AML-193 (cell line): ENCODE data around the gene SLC7A10.

ENCODE experiments used
- DNase-seq, 2 experiments: peaks; one replicate each; lab custom pipeline; 2025; lab: John Stamatoyannopoulos, UW

SLC7A10 gene

DNA sequence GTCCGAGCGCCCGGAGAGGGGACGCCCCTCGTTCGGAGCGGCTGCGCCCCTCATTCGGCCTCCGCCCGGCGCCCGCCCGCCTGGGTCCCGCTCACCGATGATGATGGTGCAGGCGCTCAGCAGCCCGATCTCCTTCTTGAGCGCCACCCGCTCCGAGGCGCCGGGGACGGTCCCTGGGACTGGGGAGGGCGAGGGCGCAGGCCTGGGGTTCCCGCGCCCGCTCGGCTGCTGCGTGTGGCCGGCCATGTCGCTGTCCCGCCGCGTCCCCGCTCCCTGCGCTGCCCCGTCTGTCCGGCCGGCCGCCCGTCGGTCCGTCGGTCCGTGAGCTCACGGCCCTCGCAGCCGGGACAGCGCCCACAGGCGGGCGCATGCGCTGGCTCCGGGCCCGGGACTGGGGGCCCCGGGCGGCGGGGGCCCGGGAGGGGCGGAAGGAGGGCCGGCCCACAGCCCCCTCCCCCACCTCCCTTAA is at the start of gene SLC7A10:
TSS of gene SLC7A10 (minus strand) at position 393 of the 469 bp plus-strand sequence. CDS start at position 246, 147 bp downstream.
- no peak for DNase-seq

- no peak for DNase-seq
Measured at GRCh38 chr19:33274663-33275558, 49.3 kb upstream of the SLC7A10 start.

GRCh38 chr19:33273881-33274662 is 48.4 kb upstream of the SLC7A10 start:
- DNase-seq, result peak; percentile 63 to 78

DNA sequence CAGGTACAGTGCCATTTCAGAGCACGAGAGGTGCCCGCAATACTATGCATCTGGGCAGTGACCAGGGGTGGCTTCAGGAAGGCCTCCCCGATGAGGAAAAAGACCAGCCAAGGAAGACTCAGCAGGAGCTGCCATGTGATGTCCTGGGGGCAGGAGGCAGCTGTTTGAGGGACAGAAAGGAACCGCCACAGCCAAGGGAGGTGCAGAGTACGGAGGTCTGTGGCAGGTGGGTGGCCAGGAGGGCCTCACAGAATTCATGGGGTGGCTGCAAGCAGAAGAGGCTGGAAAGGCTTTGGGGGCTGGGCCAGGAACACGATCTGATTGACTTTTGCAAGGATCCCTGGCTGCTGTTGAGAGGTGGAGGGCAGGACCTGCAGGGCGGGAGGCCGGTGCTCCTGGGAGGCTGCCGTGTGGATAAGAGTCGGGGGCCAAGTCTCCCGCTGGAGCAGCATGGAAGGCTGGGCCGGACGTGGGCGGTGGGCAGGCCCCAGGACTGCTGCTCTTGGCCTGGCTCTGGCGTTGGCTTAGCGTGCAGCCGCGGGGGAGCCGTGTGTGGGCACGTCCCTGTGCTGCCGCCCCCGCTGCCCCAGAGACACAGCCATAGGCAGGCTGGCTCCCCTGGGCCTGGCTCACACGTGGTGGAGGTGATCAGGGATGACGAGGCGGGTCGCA is 47.6 kb upstream of the SLC7A10 start:
- no peak for DNase-seq

- DNase-seq, result no peak
Measured at GRCh38 chr19:33271246-33272021, 45.8 kb upstream of the SLC7A10 start.

DNA sequence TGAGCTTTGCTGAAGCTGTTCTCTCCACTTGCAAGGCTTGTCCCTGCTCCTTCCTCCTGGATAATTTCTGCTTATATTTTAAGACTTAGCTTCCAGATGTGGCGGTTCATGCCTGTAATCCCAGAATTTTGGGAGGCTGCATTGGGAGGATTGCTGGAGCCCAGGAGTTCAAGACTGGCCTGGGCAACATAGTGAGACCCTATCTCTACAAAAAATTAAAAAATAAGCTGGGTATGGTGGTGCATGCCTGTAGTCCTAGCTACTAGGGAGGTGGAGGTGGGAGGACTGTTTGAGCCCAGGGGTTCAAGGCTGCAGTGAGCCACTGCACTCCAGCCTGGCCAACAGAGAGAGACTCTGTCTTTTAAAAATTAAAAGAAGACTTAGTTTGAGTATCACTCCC is 45.1 kb upstream of the SLC7A10 start:
- DNase-seq, result no peak

DNA sequence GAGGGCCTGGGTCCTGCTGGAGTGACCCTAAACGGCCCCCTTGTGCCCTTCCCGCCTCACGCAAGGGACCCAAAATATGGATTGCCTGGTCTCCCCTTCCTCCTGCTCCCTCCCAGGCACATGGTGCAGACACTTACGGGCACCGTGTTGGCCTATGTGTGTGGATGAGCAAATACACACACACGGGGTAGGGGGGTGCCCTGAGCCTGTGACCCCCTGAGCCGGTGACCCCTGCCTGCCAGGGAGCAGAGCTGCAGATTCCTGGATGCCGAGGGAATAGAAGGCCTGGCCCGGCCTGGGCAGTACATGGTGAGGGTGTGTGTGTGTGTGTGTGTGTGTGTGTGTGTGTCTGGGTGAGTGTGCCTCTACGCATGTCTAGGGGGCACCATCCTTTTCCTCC is 43.4 kb upstream of the SLC7A10 start:
- DNase-seq, result no peak

DNA sequence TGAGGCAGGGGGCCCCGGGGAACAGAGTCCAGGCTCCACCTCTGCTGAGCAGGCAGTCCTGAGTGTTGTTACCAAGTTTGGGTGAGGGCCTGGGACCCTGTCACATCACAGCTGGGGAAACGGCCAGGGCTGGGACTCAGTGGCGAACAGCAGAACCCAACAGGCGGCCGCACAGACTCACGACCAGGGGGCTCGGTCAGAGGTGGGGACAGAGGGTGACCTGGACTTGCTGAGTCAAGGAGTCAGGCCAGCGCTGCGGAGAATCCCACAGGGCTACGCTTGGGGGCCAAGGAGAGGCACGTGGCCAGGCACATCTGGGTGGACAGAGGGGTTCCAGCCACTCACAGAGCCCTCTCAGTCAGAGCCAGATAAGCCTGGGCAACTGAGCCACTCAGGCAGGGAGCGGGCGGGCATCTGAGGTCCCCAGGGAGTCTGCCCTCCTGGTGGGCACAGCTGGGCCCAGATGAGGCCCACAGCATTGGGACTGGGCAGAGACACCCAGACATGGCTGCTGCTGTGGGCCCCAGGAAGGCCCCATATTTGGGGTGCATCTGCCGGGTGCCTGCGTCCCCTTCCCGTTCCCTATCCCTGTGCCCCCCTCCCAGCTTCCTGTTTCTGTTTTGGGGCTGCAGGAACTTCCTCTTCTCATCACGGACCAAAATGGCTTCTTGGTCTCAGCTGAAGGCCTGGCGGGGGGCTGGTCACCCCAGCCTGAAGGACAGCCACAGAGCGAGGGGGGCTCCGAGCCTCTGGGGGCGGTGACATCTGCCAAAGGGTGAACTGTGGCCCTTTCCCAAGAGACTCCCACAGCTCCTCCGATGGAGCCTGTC is 42.7 kb upstream of the SLC7A10 start:
- peak in 1 of 2 experiments; percentile 15 for DNase-seq

- DNase-seq, result no peak
Measured at GRCh38 chr19:33267706-33268105, 42.1 kb upstream of the SLC7A10 start.

DNA sequence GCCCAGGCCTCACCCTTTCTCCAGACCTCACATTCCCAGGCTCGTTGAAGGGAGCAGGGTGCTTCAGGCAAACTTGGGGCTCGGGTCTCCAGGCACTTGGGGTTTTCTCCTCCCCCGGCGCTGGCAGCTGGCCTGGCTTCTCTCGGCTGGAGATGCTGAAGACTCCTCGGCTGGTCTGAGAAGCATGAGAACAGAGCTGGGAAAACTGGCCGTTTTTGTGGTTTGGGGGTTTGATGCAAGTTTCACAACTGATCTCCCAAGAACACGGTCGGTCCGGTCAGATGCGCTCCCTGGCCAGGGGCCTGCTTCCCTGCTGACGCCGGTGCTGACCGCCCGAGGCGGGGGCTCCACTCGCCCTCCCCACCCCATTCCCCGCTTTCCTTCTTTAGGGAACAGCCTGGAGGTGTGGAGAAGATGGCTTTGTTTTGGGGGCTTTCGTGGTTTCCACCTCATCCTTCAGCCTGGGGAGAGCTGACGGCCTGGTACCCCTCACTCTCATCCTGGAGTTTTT is 41.4 kb upstream of the SLC7A10 start:
- peak; percentile 56 to 62 for DNase-seq

- no peak for DNase-seq
Measured at GRCh38 chr19:33264881-33265445, 39.3 kb upstream of the SLC7A10 start.

DNA sequence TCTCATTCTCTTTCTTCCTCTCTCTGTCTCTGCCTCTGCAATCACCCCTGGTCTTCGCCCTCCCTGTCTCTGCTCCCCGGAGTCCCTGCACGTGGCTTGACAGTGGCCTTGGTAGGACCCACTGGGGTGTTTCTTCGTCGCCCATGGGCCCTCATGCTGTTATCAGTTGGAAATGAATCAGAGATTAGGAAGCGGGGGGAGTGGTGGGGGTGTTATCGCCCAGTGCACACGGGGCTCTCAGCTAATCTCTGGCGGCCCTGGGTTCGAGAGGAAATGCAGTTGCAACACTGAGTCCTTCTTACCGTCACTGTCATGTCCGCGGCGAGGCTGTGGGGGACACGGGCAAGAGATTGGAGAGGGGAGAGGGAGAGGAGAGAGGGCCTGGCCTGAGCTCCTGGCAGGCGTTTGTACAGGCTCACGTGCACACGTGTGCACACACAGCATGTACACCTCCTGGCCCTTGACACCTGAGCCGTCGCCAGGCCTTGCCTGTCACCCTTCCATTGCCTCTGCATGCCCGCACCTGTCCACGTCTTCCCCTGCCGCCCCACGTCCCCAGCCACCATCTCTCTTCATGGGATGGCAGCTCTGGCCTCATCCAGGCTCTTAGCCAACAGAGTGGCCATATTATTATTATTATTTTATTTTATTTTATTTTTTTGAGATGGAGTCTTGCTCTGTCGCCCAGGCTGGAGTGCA is 37.8 kb upstream of the SLC7A10 start:
- no peak for DNase-seq

DNA sequence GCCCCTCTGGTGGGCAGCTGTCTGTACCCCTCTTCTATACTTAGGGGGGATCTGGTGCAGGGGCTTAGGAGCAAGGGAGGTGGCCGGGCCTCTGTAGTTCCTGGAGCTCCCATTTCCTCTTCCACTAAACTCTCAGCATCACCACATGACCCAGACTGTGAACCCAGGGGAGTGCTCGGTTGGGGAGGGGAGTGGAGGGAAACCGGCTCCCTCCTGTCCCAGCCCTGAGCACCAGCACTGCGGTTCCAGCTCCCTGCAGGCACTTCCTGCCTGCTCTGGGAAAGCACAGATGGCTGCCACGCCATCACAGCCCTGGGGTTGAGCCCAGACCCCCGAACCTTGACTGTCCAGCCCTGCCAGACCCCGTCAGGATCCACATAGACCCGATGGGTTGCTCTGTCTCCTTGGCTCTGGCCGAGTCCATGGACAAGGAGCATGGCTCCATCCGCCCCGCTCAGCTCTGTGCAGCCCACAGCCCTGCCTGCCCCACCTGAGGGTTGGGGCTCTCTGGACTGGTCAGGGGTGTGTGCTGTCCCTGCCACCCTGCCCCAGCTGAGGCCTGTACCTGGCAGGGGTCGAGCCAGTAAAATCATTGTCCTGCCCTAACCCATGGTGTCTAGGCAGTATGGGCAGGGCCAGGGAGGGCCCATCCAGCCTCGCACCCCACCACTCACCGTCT is 36.0 kb upstream of the SLC7A10 start:
- peak in 1 of 2 experiments; percentile 16 for DNase-seq

DNA sequence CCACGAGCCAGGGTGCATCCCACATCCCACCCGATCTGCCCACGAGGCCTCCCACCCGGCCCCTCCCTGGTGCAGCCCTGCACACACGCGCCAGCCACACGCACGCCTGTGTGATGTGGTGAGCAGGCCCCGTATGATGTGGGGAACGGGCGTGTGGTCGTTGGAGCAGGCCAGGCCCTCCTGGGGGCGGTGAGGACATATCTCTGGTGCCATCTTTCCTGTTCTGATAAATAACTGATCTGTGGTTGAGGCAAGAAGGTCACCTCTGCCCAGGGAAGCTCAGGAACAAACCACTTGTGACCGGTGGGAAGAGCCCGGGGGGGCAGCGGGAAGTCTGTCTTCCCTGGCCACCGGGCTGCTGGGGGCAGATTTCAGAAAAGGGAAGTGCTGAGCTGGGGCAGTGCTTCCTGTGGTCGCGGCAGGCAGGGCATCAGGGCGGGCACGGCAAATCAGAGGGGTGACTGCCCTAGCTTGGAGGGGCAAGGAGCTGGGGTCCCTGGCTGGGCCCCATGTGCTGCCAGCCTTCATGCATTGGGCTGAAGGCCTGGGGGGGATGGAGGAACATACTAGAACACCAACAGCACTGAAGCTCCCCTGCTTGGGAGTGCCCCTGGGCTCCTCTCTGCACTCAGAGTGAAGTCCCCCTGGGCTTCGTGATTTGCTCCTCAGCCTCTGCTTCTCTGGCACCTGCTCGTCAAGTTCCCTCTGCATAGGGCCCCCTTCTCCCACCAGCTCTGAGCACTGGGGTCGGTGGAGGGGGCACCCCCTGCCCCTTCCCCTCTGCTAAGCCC is 35.2 kb upstream of the SLC7A10 start:
- DNase-seq, result peak; percentile 85 to 86

GRCh38 chr19:33259539-33259938 is 33.9 kb upstream of the SLC7A10 start:
- DNase-seq, result peak; percentile 92 to 95

GRCh38 chr19:33257828-33258227 is 32.2 kb upstream of the SLC7A10 start:
- DNase-seq, result no peak

GRCh38 chr19:33256261-33256660 is 30.6 kb upstream of the SLC7A10 start:
- no peak for DNase-seq

DNA sequence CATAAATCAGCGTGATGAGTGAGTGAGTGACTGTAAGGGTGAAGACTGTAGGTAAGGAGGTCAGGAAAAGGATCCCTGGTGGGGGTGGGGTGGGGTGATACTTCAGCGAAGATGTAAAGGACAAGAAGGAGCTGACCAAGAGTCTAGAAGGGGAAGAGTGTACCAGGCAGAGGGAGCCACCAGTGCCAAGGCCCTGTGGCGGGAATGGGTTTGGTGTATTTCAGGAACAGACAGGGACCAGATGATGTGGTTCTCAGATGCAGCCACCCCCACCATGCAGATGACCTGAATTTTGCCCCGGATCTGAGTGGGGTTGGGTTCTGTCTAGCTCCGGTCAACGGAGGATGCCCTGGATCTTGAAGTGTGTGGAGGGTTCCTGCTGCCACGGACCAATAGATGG is 30.1 kb upstream of the SLC7A10 start:
- no peak for DNase-seq
